Subcutaneous abdominal adipose tissue (tissue), 5 donors: Measurements from ENCODE around the gene STYXL1.

Experiments
- H3K27ac ChIP-seq: one replicate; pipeline ENCODE4 v1.7.0; 2013; ENCODE audit warnings: low read depth, mild to moderate bottlenecking, inconsistent platforms, low read length, moderate library complexity
- H3K27me3 ChIP-seq, 5 donors: one replicate each; pipeline ENCODE4 v1.7.0; 2013; ENCODE audit warnings: low read length in 5 of 5, inconsistent platforms in 1 of 5; ENCODE audit not compliant: control insufficient read depth in 5 of 5, insufficient read depth in 4 of 5
- H3K36me3 ChIP-seq, 5 donors: one replicate each; pipeline ENCODE4 v1.7.0; 2013; ENCODE audit warnings: low read length in 5 of 5; ENCODE audit not compliant: control insufficient read depth in 5 of 5, insufficient read depth in 5 of 5
- H3K4me1 ChIP-seq, 5 donors: one replicate each; pipeline ENCODE4 v1.7.0; 2013; ENCODE audit warnings: low read length in 5 of 5, mild to moderate bottlenecking in 3 of 5, moderate library complexity in 1 of 5; ENCODE audit not compliant: control insufficient read depth in 5 of 5, insufficient read depth in 5 of 5
- H3K4me3 ChIP-seq, 5 donors: one replicate each; pipeline ENCODE4 v1.7.0; 2013; ENCODE audit warnings: low read length in 5 of 5, low read depth in 1 of 5
- H3K9ac ChIP-seq, 5 donors: one replicate each; pipeline ENCODE4 v1.7.0; 2013; ENCODE audit warnings: low read length in 5 of 5, mild to moderate bottlenecking in 4 of 5, moderate library complexity in 3 of 5
- H3K9me3 ChIP-seq, 5 donors: one replicate each; pipeline ENCODE4 v1.7.0; 2013; ENCODE audit warnings: low read length in 5 of 5; ENCODE audit not compliant: control insufficient read depth in 5 of 5
- donor health status: healthy.
- donor health status: healthy.
- donor health status: healthy.
- donor health status: healthy.
- donor health status: healthy.

Gene STYXL1

GRCh38 chr7:76077435-76077834 lies 29.6 kb upstream of the STYXL1 start:
- Histone ChIP-seq H3K36me3 (no peaks in the 10 kb centered on the region), H3K4me1 (no peaks in the 10 kb centered on the region), H3K9me3 (peaks cover 0 to 10% (median 6%) of the 10 kb centered on the region in 5 donors), H3K9ac (no peak overlapping the region), H3K4me3 (no peak overlapping the region), H3K27ac (no peak overlapping the region), H3K27me3 (no peaks in the 10 kb centered on the region)

DNA sequence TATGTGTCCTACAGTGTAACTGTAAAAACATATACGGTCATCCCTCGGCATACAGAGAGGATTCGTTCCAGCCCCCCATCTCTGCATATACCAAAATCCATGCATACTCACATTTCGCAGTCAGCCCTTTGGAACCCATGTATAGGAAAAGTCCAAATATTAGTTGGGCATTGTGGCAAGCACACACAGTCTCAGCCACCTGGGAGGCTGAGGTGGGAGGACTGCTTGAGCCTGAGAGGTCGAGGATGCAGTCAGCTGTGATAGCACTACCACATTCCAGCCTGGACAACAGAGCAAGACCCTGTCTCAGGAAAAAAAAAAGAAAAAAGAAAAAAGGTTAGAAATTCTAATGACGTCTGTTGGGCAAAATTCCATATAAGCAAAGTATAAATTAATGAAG lies 29.2 kb upstream of the STYXL1 start:
- Histone ChIP-seq H3K4me3 (no peak overlapping the region), H3K27me3 (no peaks in the 10 kb centered on the region), H3K27ac (no peak overlapping the region), H3K9ac (no peak overlapping the region), H3K36me3 (no peaks in the 10 kb centered on the region), H3K9me3 (peaks cover 0 to 10% (median 6%) of the 10 kb centered on the region in 5 donors), H3K4me1 (no peaks in the 10 kb centered on the region)

DNA sequence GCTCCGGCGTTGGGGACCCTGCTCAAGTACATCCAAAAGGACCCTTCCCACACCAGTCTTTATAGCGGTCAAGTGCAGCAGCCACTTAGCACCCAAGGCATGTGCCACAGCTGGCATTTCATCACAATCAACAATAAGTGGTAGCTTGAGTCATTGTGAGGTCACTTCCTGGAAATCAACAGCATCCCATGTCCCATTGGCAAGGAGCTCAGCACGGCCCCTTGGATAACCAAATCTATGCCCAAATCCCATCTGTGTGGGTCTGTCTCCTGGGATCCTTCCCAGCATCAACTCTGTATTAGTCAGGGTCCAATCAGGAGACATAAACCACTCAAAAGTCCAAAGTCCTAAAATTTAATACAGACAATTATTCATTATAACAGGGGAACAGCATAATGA lies 27.2 kb upstream of the STYXL1 start:
- no peaks in the 10 kb centered on the region for H3K27me3 ChIP-seq
- peaks cover 0 to 10% (median 6%) of the 10 kb centered on the region in 5 donors for H3K9me3 ChIP-seq
- no peaks in the 10 kb centered on the region for H3K36me3 ChIP-seq
- H3K4me1 ChIP-seq = no peaks in the 10 kb centered on the region
- H3K27ac ChIP-seq = no peak overlapping the region
- H3K4me3 ChIP-seq = no peak overlapping the region
- H3K9ac ChIP-seq = no peak overlapping the region

- H3K9me3 ChIP-seq = peaks cover 0 to 10% (median 6%) of the 10 kb centered on the region in 5 donors
- no peak overlapping the region for H3K4me3 ChIP-seq
- H3K27me3 ChIP-seq = no peaks in the 10 kb centered on the region
- H3K9ac ChIP-seq = no peak overlapping the region
- no peaks in the 10 kb centered on the region for H3K4me1 ChIP-seq
- H3K36me3 ChIP-seq = no peaks in the 10 kb centered on the region
- H3K27ac ChIP-seq = no peak overlapping the region
Measured at GRCh38 chr7:76074306-76074971, 26.6 kb upstream of the STYXL1 start.

GRCh38 chr7:76073335-76073990 lies 25.7 kb upstream of the STYXL1 start:
- no peaks in the 10 kb centered on the region for H3K36me3 ChIP-seq
- no peaks in the 10 kb centered on the region for H3K27me3 ChIP-seq
- no peak overlapping the region for H3K9ac ChIP-seq
- H3K9me3 ChIP-seq = peaks cover 0 to 10% (median 6%) of the 10 kb centered on the region in 5 donors
- H3K27ac ChIP-seq = no peak overlapping the region
- no peak overlapping the region for H3K4me3 ChIP-seq
- H3K4me1 ChIP-seq = peaks cover 0 to 3% (median 0%) of the 10 kb centered on the region in 5 donors

DNA sequence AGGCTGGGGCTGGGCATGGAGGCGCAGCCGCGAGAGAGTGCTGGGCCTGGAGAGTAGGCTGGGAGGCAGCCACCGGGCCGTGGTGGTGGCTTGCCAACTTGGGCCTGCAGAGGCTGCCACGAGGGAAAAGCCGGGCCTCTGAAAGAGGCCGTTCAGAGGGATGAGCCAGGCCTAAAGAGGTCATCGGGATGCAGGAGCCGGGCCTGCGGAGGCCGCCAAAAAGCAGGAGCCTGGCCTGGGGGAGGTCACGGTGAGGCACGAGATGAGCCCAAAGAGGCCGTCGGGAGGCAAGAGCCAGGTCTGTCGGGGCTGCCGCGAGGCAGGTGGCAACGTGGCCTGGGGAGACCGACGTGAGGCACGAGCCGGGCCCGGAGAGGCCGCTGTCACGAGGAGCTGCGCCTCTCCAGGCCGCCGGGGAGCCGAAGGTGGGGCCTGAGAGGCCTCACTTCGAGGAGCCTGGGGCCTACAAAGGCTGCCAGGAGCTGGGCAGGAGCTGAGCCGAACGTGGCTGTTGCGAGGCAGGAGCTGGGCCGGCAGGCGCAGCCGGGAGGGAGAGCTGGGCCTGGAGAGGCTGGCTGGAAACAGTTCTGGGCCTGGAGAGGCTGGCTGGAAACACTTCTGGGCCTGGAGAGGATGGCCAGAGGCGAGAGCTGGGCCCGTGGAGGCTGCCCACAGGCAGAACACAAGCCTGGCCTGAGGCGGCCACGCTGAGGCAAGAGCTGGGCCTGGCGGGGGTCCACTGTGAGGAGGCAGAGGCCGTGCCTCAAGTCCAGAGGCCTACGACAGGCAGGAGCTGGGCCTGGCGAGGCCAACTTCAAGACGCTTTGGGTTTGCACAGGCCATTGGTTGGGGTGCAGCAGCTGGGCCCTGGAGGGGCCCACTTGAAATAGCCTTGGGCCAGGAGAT lies 24.7 kb upstream of the STYXL1 start:
- no peak overlapping the region for H3K4me3 ChIP-seq
- H3K4me1 ChIP-seq = peaks cover 0 to 3% (median 0%) of the 10 kb centered on the region in 5 donors
- H3K36me3 ChIP-seq = peaks cover 0 to 4% (median 3%) of the 10 kb centered on the region in 5 donors
- peaks cover 0 to 10% (median 6%) of the 10 kb centered on the region in 5 donors for H3K9me3 ChIP-seq
- no peaks in the 10 kb centered on the region for H3K27me3 ChIP-seq
- H3K9ac ChIP-seq = no peak overlapping the region
- no peak overlapping the region for H3K27ac ChIP-seq

DNA sequence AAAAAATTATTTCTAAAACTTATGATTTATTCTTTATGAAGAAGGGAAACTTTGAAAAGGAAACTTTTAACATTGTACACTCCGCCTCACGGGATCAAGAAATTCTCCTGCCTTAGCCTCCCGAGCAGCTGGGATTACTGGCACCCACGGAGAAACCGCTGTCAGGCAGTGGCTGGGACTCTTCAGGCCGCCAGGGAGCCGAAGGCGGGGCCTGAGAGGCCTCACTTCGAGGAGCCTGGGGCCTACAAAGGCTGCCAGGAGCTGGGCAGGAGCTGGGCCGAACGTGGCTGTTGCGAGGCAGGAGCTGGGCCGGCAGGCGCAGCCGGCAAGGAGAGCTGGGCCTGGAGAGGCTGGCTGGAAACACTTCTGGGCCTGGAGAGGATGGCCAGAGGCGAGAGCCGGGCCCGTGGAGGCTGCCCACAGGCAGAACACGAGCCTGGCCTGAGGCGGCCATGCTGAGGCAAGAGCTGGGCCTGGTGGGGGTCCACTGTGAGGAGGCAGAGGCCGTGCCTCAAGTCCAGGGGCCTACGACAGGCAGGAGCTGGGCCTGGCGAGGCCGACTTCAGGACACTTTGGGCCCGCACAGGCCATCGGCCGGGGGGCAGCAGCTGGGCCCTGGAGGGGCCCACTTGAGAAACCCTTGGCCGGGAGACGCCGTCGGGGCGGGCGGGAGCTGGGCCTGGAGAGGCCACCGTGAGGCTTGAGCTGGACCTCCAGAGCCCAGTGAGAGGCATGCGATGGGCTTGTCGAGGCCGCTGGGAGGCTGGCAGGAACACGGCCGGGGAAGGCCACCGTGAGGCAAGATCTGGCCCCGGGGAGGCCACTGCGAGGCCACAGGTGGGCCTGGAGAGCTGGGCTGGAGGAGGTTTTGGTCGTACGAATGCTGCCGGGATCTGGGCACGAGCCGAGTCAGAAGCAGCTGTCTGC lies 23.8 kb upstream of the STYXL1 start:
- peaks cover 0 to 3% (median 0%) of the 10 kb centered on the region in 5 donors for H3K4me1 ChIP-seq
- H3K27me3 ChIP-seq = no peaks in the 10 kb centered on the region
- H3K9ac ChIP-seq = no peak overlapping the region
- H3K4me3 ChIP-seq = no peak overlapping the region
- peaks cover 0 to 10% (median 6%) of the 10 kb centered on the region in 5 donors for H3K9me3 ChIP-seq
- H3K36me3 ChIP-seq = peaks cover under 1 to 13% (median 11%) of the 10 kb centered on the region in 5 donors
- H3K27ac ChIP-seq = no peak overlapping the region

DNA sequence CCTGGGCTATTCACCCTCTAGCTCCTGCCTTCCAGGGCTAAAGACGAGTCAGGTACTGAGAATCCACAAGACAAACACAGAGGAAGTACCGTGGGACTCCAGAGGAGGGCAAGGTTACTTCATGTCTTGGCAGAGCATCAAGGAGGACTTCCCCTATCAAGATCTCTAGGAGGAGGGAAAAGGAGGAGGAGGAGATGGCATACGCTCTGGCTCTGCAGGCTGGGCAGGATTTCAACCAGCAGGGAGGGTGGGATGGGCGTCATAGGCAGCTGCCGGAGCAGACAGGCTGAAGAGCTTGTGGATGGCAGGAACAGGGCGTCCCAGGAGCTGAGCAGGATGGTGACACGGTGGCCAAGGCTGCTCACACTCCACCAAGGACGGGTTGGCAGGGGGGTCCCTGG lies 21.4 kb upstream of the STYXL1 start:
- Histone ChIP-seq H3K27ac (no peak overlapping the region), H3K9ac (no peak overlapping the region), H3K9me3 (no peaks in the 10 kb centered on the region), H3K27me3 (no peaks in the 10 kb centered on the region), H3K4me1 (peaks cover 0 to 3% (median 0%) of the 10 kb centered on the region in 5 donors), H3K36me3 (peaks cover 3 to 37% (median 34%) of the 10 kb centered on the region in 5 donors), H3K4me3 (no peak overlapping the region)

DNA sequence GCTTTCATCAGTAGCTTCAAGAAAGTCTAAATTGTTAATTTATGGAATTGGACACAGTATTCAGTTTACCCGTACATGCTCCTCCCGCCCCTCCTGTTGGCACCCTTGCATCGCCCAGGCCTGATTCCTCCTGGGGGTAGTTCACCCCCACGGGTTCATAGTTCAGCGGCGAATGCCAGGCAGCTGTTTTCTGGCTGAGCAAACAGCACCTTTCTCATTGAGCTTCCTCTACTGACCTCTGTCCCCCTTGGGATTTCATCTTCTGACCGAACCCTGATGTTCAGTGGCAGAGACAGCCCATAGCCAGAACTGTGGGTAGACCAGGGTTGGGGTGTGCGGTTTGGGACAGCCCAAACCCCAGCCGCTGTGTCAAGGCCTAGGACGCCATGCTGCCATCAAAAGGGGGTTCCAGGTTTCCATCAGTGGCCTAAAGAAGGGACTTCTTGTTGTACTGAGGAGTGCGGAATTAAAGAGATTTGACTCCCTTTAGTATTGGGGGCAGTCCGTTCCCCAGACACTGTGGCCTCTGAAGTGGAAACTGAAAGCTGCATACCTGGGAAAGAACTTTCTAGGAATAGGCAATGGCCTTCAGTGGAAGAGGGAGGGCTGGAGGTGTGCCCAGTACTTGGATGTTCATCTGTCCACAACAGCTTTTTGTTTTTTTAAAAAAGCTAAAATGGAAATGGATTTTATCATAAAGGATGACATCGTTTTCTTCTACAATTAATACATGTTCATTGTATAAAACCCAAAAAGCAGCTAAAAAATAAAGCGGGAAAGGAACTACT lies 19.1 kb upstream of the STYXL1 start:
- Histone ChIP-seq H3K9ac (no peak overlapping the region), H3K27ac (no peak overlapping the region), H3K9me3 (no peaks in the 10 kb centered on the region), H3K4me3 (no peak overlapping the region), H3K4me1 (peaks cover 0 to 3% (median 0%) of the 10 kb centered on the region in 5 donors), H3K36me3 (peaks cover 3 to 59% (median 55%) of the 10 kb centered on the region in 5 donors), H3K27me3 (no peaks in the 10 kb centered on the region)
